GM12891 (cell line): ENCODE results near the gene PLA2G2C.
"Not testable (repeated sequence)": the region's sequence is repeated elsewhere in the genome, so short reads cannot be mapped to it uniquely, and the experiment has no call there.

Experiments used
- DNase-seq: peaks from one replicate; pipeline ENCODE4 v3.0.0; 2011; ENCODE audit warnings: low spot score; ENCODE audit not compliant: insufficient read length
- FAIRE-seq: peaks from 2 replicates; lab custom pipeline; 2011; peaks lifted over from hg19 to GRCh38; lab: Jason Lieb, UNC
- PAX5 ChIP-seq: IDR thresholded peaks from 2 replicates; pipeline ENCODE4 v1.6.1; 2011; ENCODE audit warnings: low read length, moderate library complexity, mild to moderate bottlenecking; ENCODE audit not compliant: insufficient read depth, severe bottlenecking
- POLR2A ChIP-seq: IDR thresholded peaks from 2 replicates; pipeline ENCODE4 v1.6.1; 2011; ENCODE audit warnings: low read depth, low read length, control low read depth
- POLR2AphosphoS5 ChIP-seq: IDR thresholded peaks from 2 replicates; pipeline ENCODE4 v1.6.1; 2011; ENCODE audit warnings: low read depth, low read length, control low read depth
- POU2F2 ChIP-seq: IDR thresholded peaks from 2 replicates; pipeline ENCODE4 v1.6.1; 2011; ENCODE audit warnings: low read depth, mild to moderate bottlenecking, control low read depth, low read length, moderate library complexity
- SPI1 ChIP-seq: IDR thresholded peaks from 2 replicates; pipeline ENCODE4 v1.6.1; 2011; ENCODE audit warnings: low read depth, low read length, control low read depth
- TAF1 ChIP-seq: IDR thresholded peaks from 2 replicates; pipeline ENCODE4 v1.6.1; 2011; ENCODE audit warnings: low read depth, low read length, control low read depth

The PLA2G2C gene

GRCh38 chr1:20223551-20224419, 37.5 kb upstream of the PLA2G2C start:
- TF ChIP-seq POLR2AphosphoS5 = no peak
- TF ChIP-seq POLR2A = no peak
- TF ChIP-seq TAF1 = no peak
- no peak for TF ChIP-seq POU2F2
- TF ChIP-seq PAX5 = no peak
- TF ChIP-seq SPI1 = no peak
- no peak for DNase-seq
- FAIRE-seq = no peak

DNA sequence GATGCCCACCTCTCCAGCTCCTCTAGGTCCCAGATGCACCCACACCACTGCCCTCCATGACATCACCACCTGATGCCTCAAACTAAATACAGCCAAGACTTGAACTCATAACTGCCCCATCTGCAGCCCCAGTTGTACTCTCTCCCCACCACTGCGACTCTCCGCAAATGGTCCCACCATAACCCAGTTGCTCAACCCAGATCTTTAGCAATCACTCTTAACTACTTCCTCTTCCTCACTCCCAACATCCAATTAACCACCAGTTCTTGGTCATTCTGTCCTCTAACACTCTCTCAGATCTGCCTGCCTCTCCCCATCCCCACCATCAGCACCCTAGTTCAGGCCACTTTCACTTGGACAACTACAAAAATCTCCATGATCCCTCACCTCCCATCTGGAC, 36.8 kb upstream of the PLA2G2C start:
- DNase-seq (no peak), FAIRE-seq (no peak)
- TF ChIP-seq PAX5 (no peak), POU2F2 (no peak), TAF1 (no peak), POLR2A (no peak), POLR2AphosphoS5 (no peak), SPI1 (no peak)

DNA sequence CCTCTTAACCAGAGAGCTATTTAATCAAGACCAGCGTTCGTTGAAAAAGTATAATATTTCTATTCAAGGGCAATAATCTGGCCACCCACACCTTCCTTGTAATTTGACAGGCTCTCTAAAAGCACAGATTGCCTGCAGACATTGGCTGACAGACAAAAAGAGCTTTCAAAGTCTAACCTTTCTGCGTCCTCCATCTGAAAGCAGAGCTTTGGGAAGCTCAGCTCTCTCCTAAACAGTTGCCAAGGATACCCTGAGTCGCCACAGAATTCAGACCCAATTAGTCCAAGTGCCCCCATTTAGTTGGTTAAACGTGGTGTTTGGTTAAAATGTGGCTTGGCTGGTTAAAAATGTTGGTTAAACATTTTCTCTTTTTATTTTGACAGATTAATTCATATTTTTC, 33.7 kb upstream of the PLA2G2C start:
- DNase-seq = no peak
- no peak for TF ChIP-seq SPI1
- no peak for TF ChIP-seq POLR2AphosphoS5
- no peak for FAIRE-seq

DNA sequence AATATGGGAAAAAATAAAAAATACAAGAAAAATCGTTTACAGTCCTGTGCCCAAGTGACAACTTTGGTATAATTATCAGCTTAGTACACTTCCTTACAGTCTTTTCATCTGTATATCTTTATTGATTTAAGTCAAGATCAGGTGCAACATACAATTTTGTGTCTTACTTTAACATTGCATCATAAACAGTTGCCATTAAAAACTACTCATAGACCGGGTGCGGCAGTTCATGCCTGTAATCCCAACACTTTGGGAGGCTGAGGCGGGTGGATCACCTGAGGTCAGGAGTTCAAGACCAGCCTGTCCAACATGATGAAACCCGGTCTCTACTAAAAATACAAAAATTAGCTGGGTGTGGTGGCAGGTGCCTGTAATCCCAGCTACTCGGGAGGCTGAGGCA, 32.7 kb upstream of the PLA2G2C start:
- FAIRE-seq, DNase-seq: not testable (repeated sequence)

- TF ChIP-seq TAF1 = no peak
- TF ChIP-seq POLR2AphosphoS5 = no peak
- TF ChIP-seq POLR2A = no peak
- TF ChIP-seq SPI1 = no peak
- no peak for TF ChIP-seq POU2F2
- no peak for TF ChIP-seq PAX5
- FAIRE-seq (peak; percentile 41), DNase-seq (peak; percentile 39)
These were observed 30.3 kb upstream of the PLA2G2C start for GRCh38 chr1:20216574-20216973.

DNA sequence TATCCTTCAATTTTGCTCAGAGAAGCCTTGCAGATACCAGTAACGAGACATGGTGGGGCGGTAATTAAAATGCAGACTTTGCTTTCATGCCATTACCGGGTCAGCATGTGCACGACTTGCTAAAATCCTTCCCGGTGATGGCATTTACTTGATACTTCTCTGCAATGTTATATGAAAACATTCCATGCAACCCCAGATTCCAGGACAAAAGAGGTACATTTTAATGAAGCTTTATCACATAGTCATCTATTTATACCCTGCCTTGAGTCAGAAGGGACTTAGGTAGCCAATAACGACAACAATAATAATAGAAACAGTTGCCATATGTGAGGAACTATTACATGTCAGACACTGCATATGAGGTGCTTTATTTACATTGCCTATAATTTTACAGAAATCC, 29.4 kb upstream of the PLA2G2C start:
- TF ChIP-seq POLR2A = no peak
- no peak for TF ChIP-seq SPI1
- no peak for TF ChIP-seq POU2F2
- no peak for TF ChIP-seq POLR2AphosphoS5
- no peak for TF ChIP-seq TAF1
- TF ChIP-seq PAX5 = no peak
- no peak for DNase-seq
- no peak for FAIRE-seq

GRCh38 chr1:20212685-20213331, 26.5 kb upstream of the PLA2G2C start:
- FAIRE-seq = peak; percentile 26
- TF ChIP-seq PAX5 (peak; percentile 94), POLR2AphosphoS5 (no peak)
- DNase-seq = peak; percentile 20

DNA sequence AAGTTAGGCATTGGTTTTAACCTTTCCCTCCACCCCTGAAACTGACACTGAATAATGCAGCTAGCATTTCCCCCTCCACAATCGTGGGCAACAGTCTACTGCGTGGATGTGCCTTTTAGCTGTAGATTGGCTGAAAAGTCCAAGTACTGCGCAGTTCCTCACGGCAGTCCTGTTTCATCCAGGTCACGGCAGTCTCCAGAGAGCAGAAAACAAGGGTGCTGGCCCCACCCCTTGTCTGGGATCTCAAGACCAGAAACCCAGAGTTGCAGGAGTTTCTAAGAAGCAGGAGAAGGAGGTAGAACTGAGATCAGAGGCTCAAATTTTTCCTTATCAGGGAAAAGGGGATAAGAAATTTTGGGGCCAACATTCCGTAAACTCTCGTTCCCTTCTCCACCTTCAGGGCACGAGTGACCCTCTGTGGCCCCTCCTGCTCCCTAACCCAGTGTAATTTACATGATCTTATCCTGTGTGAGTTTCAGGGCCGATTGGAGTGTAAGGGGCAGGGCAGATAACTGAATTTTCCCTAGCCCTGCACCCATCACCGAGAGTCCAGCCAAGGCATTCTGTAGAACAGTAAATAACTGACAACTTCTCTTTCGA, 25.9 kb upstream of the PLA2G2C start:
- DNase-seq (no peak), FAIRE-seq (no peak)
- TF ChIP-seq SPI1 (no peak), POLR2A (no peak), TAF1 (no peak), POU2F2 (no peak), PAX5 (no peak), POLR2AphosphoS5 (no peak)

GRCh38 chr1:20211511-20211931, 25.2 kb upstream of the PLA2G2C start:
- FAIRE-seq = no peak
- TF ChIP-seq TAF1 = no peak
- no peak for TF ChIP-seq SPI1
- TF ChIP-seq POLR2AphosphoS5 = no peak
- no peak for TF ChIP-seq PAX5
- TF ChIP-seq POU2F2 = no peak
- no peak for TF ChIP-seq POLR2A
- DNase-seq = no peak

- DNase-seq (no peak), FAIRE-seq (no peak)
- TF ChIP-seq PAX5 (no peak), POLR2A (no peak)
These were observed 24.6 kb upstream of the PLA2G2C start for GRCh38 chr1:20210736-20211460.
